HCT116 (cell line): ENCODE data around the gene CCDC195. TPM values are rescaled to one million over a fixed set of nuclear protein-coding genes. Genes with fewer than 3 reads are reported as not detected.

Experiments
- total RNA-seq: library from RNA; stranded (reverse); gene quantifications from one replicate; pipeline ENCODE4 v1.2.1, GENCODE V29; 2021; ENCODE audit not compliant: unreplicated experiment

CCDC195 gene
- total RNA-seq, 1 experiment from 2014 or later: not detected

Other genes starting within 250 kb of the CCDC195 start
- gene CUL3, start 131.0 kb downstream of the CCDC195 start, total RNA-seq: 95.7 TPM